Measurements from ENCODE around the gene SENP7.

The SENP7 gene

DNA sequence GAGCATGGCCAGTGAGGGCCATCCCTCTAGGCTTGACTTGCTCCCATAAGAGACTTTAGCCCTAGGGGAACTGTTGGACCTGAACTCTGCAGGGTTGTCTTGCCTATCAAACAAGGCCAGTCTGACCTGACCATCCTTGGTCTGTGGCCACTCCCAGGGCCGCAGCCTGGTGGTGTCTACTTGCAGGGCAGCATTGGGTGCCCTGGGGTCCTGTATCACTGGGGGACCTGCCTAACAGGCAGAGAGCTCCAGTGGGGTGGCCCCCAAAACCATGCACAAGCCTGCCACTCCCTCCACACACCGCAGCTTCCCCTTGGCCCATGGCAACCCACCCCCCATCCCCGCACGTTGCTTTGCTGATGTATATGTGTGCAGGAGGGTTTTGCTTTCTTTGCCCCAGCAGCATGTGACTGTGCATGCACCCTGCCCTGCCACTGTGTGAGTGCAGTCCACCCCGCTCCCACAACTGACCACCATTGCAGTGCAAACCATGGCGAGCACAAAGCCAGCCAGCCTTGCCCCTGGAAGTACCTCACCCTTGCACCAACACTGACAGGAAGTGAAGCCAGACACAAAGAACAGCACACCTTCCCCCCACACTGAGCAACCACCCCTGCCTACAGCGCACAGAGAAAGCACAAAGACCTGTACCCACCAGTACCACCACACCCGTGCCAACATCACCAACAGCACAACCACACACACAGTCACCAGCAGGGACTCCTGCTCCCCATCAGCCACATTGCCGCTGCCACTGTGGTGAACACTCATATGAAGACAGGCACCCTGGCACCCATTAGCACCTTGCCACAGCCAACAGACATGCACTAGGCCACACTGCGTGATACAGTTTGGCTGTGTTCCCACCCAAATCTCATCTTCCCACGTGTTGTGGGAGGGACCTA is 88.8 kb downstream of the SENP7 start:
- DNase-seq, result no peak

DNA sequence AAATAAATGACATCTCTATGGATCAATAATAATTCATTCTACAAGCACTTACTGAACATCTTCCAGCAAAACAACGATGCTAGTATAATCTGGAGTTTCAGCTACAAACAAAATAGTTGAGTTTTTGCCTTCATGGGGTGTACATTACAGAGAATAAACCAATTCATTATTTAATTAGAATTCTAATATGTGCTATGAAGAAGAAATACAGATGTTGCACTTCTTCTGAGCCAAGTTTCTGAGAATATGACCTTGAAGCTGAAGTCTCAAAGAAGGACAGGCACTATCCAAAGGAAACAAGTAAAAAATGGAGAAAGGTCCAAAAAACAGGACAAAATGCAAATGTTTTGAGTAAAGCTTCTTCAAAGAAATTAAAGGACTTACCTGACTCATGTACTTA is 94.2 kb downstream of the SENP7 start:
- DNase-seq, result no peak

DNA sequence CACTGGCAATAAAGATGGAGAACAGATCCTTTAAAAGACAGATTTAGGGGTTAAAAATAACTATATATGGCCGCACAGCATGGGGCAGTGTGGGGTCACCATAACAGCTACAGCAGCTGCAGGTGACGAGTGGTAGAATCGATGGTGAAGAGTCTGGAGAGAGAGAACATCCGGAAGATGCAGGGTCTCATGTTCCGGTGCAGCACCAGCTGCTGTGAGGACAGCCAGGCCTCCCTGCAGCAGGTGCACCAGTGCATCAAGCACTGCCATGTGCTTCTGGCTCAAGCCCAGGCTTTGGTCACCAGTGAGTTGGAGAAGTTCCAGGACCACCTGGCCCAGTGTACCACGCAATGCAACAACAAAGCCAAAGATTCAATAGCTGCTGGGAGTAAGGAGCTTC is 98.9 kb downstream of the SENP7 start:
- no peak for DNase-seq

DNA sequence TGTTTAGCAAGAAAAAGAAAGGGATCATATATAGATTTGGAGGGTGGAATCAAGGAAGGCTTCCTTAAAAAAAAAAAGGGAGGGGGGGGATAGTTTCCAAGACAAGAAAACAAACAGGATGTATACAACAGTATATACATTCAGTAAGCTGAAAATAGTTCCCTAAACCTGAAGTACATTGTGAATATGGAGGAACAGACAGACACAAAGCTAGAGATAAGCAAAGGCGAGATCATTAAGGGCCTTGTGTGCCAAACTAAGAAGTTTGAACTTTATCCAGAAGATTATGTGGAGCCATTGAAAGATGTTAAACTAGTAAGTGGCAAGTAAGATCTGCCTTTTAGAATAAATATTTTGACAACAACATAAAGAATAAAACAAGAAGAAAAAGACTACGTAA is 99.4 kb downstream of the SENP7 start:
- DNase-seq, result no peak

DNA sequence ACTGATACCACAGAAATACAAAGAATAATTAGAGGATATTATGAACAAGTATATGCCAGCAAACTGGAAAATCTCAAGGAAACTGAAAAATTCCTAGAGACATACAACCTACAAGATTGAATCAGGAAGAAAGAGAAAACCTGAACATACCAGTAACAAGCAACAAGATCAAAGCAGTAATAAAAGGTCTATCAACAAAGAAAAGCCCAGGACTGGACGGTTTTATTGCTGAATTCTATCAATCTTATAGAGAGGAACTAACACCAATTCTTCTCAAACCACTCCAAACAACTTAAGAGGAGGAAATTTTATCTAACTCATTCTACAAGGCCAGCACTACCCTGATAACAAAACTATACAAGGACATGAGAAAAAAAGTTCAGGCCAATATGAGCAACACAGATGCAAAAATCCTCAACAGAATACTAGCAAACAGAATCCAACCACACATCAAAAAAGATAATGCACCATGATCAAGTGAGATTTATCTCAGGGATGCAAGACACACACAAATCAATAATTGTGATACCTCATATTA is 121.5 kb downstream of the SENP7 start:
- no peak for DNase-seq

DNA sequence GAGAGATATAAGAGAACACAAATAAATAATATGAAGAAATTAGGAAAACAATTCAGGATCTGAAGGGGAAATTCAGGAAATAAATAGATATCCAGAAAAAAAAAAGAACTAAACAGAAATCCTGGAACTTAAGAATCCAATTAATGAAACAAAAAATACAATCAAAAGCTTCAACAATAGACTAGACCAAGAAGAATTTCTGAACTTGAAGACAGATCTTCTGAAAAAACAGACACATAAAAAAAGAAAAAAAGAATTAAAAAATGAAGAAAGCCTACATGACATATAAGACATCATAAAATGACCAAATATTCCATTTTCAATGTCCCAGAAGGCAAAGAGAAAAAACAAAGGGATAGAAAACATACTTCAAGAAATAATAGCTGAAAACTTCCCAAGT is 124.3 kb downstream of the SENP7 start:
- DNase-seq, result no peak

DNA sequence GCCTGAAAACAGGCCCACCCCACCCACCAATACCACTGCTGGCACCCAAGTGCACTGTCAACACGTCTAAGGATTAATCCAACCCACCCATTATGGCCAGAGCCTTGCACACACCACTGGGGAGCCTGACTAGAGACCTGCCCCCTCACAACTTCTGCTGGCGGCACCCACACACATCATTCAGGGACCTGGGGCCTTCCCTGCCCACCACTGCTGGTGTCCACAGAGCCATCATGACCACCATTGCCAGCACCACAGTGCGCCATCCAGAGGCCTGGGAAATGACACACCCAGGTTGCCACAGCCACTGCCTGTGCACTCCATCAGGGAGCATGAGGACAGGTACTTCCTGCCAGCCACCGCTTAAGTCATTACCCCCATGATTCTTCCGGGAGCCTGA is 125.7 kb downstream of the SENP7 start:
- no peak for DNase-seq

DNA sequence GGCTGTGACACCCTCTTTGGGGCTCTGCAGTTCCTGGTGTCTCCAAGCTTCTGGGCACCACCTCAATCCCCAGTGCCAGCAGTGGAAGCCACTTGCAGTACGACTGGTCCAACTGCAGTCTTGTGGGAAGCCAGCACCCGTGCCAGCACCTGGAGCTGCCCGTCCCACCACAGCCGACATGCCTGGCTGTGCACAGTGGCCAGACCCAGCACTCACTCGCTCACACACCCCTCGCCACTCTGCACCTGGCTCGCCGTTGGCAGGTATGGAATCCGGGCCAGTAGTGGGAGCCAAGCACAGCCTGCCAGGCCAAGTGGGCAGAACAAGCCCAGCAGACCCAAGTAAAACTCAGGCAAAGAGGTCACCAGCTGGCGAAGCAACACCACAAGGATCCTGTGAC is 128.6 kb downstream of the SENP7 start:
- no peak for DNase-seq

DNA sequence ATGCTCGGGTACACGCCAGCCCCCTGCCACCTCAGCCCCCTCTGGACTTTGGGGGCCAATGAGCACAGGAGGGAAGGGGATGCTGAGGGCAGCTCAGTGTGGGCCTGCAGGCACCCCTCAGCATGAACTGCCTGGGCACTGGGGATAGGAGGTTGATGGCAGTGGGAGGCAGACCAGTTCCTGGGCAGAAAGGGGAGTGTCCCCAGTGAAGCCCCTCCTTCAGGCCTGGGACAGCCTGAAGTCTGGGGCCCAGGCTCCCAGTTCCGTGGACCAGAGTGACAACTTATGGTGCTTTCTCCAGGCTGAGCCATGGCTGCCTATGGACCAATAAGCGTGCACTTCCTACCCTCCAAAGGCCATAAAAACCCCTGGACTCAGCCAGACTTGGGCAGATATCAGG is 129.4 kb downstream of the SENP7 start:
- DNase-seq, result no peak

DNA sequence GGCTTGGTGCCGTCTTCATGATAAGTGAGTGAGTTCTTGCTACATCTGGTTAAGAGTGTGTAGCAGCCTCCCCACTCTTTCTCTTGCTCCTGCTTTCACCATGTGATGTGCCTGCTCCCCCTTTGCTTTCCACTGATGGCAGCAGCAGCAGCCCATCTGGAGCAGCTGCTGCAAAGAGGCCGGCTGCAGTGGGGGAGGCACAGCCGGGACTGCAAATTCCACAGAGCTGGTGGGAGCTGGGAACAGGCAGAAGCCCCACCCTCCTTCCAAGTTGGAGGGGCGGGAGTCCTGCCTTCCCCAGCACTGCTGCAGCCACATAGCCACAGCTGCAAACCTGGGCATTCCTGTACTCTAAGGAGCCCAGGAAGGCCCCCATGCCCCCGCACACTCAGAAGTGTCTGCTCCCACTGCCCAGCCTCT is 129.8 kb downstream of the SENP7 start:
- no peak for DNase-seq

DNA sequence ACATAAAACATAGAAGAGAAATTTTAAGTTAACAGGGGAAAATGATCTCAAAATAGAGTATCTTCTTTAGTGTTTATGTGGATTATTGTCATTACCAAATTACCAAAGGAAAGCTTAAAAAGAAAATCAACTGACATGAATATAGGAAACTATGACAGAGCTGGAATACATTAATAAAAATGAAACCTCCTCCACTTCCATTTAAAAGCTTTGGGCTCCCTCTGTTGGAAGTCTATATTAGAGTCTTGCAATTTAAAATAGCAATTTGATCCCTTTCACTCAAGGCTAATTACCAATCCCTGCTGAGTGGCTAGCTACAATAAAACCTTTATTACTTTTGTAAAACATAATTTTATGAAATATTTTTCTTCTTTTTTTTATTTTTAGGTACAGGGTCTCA is 131.2 kb downstream of the SENP7 start:
- DNase-seq, result peak in 1 of 2 donors; percentile 62

DNA sequence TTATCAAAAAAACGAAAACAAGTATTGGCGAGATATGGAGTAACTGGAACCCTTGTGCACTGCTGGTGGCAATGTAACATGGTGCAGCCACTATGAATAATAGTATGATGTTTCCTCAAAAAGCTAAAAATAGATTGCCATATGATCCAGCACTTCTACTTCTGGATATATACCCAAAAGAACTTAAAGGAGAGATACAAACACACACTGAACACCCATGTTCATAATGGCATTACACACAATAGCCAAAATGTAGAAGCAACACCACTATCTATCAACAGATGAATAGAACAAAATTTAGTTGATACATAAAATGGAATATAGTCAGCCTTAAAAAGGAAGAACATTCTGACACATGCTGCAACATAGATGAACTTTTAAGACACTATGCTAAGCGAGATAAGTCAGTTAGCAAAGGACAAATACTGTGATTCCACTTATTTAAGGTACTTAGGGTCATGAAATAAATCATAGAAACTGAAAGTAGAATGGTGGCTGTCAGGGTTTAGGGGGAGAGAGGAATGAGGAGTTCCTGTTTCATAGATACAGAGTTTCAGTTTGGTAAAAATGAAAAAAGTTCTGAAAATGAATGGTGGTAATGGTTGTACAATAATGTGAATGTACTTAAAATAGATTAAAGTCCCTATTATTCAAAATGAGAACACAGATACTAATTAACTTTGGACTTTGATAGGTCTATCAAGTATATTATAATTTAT is 133.2 kb downstream of the SENP7 start:
- DNase-seq, result peak in 1 of 2 donors; percentile 54

DNA sequence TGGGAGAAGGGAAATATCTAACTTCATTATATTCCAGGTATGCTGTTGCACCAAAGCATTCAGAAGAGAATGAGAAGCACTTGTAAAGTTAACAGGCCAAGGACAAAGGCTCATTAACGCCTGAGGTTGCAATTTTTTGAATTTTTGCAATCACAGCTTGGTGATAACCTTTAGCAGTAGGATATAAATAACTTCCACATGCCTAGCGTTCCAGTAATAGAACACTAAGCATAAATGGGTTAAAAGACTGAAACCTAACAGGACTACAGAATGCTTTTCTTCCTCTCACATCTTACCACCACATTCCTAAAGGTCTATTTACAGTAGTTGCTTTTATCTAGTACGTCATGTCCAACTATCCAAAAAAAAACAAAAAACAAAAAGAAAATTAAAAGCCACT is 135.2 kb downstream of the SENP7 start:
- no peak for DNase-seq

DNA sequence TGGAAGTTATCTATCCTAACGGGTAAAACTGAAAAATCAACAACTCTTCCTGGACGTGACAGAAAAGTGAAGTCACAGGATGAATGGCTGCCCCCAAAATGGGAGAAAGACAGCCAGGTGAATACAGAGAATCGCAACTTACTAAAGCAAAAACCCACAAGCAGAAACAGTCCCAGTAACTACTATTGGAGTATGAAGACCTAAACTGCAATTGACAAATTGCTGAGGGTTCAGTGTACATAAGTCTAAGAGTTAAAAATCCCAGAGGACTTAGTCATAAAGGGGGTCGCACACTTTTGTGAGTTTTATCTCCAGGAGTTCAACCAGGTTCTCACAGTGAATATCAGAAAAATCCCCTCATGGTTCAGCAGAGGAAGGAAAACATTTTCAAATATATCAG is 135.8 kb downstream of the SENP7 start:
- no peak for DNase-seq

DNA sequence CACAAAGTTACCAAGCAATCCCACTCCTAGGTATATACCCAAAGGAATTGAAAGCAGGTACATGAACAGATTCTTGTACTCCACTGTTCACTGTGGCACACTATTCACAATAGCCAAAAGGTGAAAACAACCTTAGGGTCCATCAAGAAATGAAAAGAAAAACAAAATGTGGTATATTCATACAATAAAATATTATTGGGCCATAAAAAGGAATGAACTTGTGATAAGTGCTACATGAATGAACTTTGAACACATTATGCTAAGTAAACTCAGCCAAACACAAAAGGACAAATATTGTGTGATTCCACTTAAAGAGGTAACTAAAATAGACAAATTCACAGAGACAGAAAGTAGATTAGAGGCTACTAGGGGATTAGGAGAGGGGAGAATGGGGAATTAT is 137.4 kb downstream of the SENP7 start:
- DNase-seq, result no peak

DNA sequence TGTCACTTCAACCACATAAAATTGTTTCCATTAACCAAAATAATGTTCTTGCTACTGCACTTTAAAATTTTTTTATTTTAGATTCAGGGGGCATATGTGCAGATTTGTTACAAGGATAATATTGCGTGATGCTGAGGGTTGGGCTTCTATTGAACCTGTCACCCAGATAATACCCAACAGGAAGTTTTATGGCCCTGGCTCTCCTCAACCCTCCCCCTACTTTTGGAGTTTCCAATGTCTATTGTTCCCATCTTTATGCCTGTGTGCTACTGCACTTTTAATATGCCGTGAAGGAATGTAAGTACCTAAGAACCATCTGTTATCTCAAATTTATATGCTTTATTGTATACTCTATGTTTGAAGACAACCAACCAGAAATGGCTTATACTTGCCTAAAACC is 150.6 kb downstream of the SENP7 start:
- DNase-seq, result no peak

DNA sequence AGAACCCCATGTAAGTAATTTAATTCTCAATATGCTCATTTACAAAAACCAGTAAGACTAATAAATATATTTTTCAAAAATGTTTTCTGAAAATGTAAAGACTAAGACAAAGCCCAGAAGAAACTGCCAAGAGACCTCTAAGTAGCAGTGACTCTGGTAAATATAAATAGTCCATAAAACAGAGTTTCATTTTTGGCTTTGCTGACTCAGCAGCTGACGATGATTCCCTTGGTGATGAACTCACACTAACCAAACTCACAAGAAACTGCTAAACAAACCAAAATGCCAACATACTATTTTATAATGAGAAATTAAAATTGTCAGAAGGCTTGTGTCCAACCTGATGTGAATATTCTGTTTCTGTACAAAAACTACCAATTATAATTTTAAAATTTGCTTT is 161.2 kb downstream of the SENP7 start:
- peak in 1 of 2 donors; percentile 2 for DNase-seq

DNA sequence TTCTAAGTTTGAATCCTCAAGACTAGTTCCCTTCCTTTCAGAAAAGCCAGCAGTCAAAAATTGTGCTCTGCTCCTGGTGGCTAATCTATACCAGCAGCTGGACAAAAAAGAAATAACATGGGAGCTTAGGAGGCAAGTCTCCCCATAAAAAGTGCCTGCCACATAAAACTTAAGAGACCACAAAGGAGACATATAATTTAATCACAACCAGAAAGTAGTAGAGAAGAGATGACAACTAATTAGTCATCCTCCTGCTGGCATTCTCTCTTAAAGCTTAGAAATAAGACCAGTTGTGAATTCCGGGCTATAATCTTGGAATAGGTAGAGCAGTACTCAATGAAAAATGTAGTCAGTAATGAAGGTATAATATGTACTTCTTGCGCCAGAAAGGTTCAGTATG is 172.4 kb downstream of the SENP7 start:
- no peak for DNase-seq

DNA sequence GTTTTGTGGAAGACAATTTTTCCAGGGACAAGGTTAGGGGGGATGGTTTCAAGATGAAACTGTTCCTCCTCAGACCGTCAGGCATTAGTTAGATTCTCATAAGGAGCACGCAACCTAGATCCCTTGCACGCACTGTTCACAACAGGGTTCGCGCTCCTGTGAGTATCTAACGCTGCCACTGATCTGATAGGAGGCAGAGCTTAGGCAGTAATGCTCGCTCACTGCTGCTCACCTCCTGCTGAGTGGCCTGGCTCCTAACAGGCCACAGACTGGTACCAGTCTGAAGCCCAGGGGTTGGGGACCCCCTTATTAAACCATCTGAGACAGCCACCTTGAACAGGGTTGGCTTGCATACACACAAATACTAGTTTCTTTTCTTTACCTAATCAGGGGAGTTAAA is 179.1 kb downstream of the SENP7 start:
- DNase-seq, result no peak

DNA sequence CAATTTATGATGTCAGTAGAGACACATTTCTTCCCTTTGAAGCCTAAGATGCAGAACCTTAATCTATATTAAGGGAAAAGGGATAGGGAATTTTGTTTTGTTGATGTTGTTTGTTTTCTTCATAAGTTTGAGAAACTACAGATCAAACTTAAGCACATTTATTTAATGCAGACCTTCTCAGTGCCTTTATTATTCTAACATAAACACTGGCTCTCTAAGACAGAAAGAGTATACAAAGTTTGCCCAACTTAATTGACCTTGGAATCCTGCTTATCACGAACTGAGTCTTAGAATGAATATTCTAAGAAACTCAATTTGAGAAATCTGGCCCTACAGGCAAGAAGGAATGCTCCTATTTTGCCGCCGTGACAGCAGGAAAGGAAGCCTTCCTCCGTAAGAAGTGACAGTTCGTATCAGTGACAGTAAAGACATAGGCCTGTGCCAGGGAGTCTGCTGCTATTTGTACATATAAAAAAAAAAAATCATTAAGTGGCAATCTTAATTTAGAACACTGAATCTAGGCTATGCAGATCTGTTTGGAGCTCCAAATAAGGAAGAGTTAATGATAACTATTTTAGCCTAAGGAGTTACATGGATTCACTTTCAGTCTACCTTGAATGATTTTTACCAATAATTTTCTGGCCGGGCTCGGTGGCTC is 183.9 kb downstream of the SENP7 start:
- no peak for DNase-seq

DNA sequence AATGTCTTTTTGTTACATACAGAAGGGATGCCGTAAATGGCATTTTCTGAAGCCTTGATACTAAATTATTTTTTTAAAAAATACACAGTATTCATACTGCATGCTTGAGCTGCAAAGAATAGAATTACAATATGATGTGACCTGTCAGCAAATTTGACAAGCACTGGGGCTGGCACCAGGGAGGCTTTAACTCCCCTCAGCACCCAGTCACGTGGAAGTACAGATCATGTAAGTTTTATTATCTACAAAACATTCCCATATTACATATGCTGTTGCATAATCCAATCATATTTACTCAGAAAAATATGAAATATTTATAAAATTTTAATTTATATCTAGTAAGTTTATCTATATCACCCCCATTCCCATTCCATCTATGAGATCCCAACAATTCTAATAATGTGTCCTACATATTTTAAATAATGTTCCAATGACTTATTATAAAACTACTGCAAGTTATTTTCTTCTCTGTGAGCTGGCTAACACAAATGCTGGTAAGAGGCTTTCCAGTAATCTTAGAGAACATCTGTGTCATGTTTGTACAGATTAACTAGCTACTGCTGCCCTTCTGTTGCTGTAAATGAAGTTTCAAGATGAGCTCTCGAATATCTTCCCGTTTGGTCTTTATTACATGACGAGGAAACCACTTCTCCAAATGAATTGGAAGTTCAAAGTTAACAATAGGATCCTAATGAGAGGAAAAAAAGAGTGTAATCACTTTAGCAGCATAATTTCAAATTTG is 187.4 kb downstream of the SENP7 start:
- DNase-seq, result no peak

DNA sequence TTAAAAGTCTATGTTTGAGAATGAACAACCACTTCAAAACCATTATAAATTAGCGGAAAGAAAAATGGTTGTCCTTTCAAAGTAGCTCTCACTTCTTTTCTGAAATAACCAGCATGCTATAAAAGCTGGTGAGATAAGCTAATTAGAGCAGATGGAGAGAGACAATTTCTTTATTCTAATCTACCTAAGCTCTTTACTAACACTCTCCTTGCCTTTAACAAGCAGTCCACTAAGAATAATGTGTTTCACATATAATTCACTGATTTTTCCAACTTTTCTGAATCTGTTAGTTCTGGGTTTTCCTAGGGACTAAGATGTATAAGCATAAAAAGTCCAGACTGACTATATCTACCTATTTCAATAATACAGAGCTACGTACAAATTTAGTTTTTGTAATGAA is 192.5 kb downstream of the SENP7 start, which contains the start of gene IMPG2:
IMPG2 (minus strand) TSS at position 101 of the 400 bp plus-strand sequence. CDS start 203 bp downstream, outside the sequence.
- no peak for DNase-seq

DNA sequence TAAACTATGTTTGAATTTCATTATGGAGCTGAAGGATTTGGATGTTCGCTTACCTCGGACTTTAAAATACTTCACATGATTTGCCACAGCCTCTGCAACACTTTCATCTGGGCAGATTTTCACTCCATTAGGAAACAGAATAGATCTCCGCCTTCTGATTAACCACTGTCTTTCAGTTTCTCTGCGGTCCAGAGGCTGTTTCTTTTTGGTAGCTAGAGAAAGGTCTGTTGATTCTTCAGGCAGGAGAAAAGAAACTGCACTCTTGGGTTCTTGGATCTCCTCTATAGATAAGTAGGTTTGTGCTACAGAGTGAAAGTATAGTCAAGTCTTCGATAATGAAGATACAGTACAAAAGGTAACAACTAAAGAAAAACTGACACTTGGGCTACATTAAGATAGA is 193.5 kb downstream of the SENP7 start:
- no peak for DNase-seq
